Endothelial cell of umbilical vein (primary cell): ENCODE results near the gene OR13C2. TPM values are rescaled to one million over a fixed set of nuclear protein-coding genes. Genes with fewer than 3 reads are reported as not detected.

Experiments
- BruUV-seq: library from RNA; stranded (reverse); fragments of 400-500 nt; replicated peaks from 2 replicates; lab custom pipeline; 2021; lab: Mats Ljungman, UMichigan
- CTCF ChIA-PET: fragments of 300-600, 350-600 bp; sonication (Branson Sonifier 250); formaldehyde crosslinking; loops from one replicate; lab custom pipeline; 2021; ENCODE audit warnings: antibody characterized with exemption, inconsistent platforms; lab: Charles Lee
- POLR2A ChIA-PET: fragments of 300-600, 350-600 bp; sonication (Branson Sonifier 250); formaldehyde crosslinking; loops from one replicate; lab custom pipeline; 2021; ENCODE audit warnings: antibody characterized with exemption, inconsistent platforms; lab: Charles Lee
- DNase-seq: peaks from one replicate; pipeline ENCODE4 v3.0.0-alpha.2; 2011; ENCODE audit warnings: low read depth, low spot score
- FAIRE-seq: peaks from 2 replicates; lab custom pipeline; 2011; peaks lifted over from hg19 to GRCh38; lab: Jason Lieb, UNC
- H2AFZ ChIP-seq: 2 replicates; pipeline ENCODE4 v1.6.0; 2012; ENCODE audit warnings: low read depth, low read length, control low read depth, inconsistent platforms
- H3K27ac ChIP-seq: 2 replicates; pipeline ENCODE4 v1.5.1; 2011; ENCODE audit warnings: low read depth, mild to moderate bottlenecking, control low read depth, low read length, moderate library complexity; ENCODE audit not compliant: insufficient read depth
- H3K27me3 ChIP-seq, 2 experiments: 2 replicates each; pipeline versions ENCODE4 v1.6.0 to v1.6.1; 2011; ENCODE audit warnings: low read length in 2 of 2, mixed read lengths in 1 of 2; ENCODE audit not compliant: control insufficient read depth in 2 of 2, insufficient read depth in 2 of 2
- H3K36me3 ChIP-seq, 2 experiments: 2 replicates in 1 of 2; 3 replicates in 1 of 2; pipeline ENCODE4 v1.5.1; 2011; ENCODE audit warnings: low read length in 2 of 2, mild to moderate bottlenecking in 1 of 2, moderate library complexity in 1 of 2; ENCODE audit not compliant: control insufficient read depth in 2 of 2, insufficient read depth in 2 of 2; ENCODE audit errors: extremely low read depth in 1 of 2
- H3K4me1 ChIP-seq: 3 replicates; pipeline ENCODE4 v1.5.1; 2011; ENCODE audit warnings: mild to moderate bottlenecking, low read length; ENCODE audit not compliant: control insufficient read depth, insufficient read depth; ENCODE audit errors: extremely low read depth
- H3K4me2 ChIP-seq: 2 replicates; pipeline ENCODE4 v1.6.1; 2011; ENCODE audit warnings: low read length, control low read depth, mixed read lengths; ENCODE audit not compliant: insufficient read depth
- H3K4me3 ChIP-seq, 3 experiments: fragments of 200-600 bp in 1 of 3; sonication (generic), shearing (Covaris generic) in 1 of 3; replicated peaks in 1 of 3; 2 replicates each; pipeline ENCODE4 v1.5.1; 2011 to 2016; ENCODE audit warnings: control low read depth in 3 of 3, low read length in 3 of 3, mild to moderate bottlenecking in 2 of 3, inconsistent platforms in 1 of 3, low read depth in 1 of 3, moderate library complexity in 1 of 3; ENCODE audit not compliant: insufficient read depth in 1 of 3
- H3K79me2 ChIP-seq: 2 replicates; pipeline ENCODE4 v1.6.0; 2012; ENCODE audit warnings: low read length, inconsistent platforms; ENCODE audit not compliant: control insufficient read depth, insufficient read depth
- H3K9ac ChIP-seq: replicated peaks from 2 replicates; pipeline ENCODE3; 2011; ENCODE audit warnings: low read length, control low read depth; ENCODE audit not compliant: insufficient read depth; ENCODE audit errors: extremely low read depth
- H3K9me1 ChIP-seq: replicated peaks from 3 replicates; pipeline ENCODE4 v1.6.0; 2011; ENCODE audit warnings: mild to moderate bottlenecking, low read length; ENCODE audit not compliant: control insufficient read depth, insufficient read depth; ENCODE audit errors: extremely low read depth
- H3K9me3 ChIP-seq: replicated peaks from 2 replicates; pipeline ENCODE4 v1.5.1; 2012; ENCODE audit warnings: low read length, inconsistent platforms; ENCODE audit not compliant: control insufficient read depth, insufficient read depth
- H4K20me1 ChIP-seq: replicated peaks from 2 replicates; pipeline ENCODE3; 2011; ENCODE audit warnings: mild to moderate bottlenecking, low read length; ENCODE audit not compliant: control insufficient read depth, insufficient read depth; ENCODE audit errors: extremely low read depth
- CTCF ChIP-seq, 2 donors: IDR thresholded peaks; 1 replicate in 1 of 2; 2 replicates in 1 of 2; pipeline ENCODE4 v1.5.1; 2011; ENCODE audit warnings: low read length in 2 of 2, mild to moderate bottlenecking in 2 of 2, moderate library complexity in 2 of 2, control low read depth in 1 of 2, inconsistent platforms in 1 of 2, low read depth in 1 of 2; ENCODE audit not compliant: insufficient read depth in 1 of 2; ENCODE audit errors: extremely low read depth in 1 of 2
- EZH2 ChIP-seq: IDR thresholded peaks from 2 replicates; pipeline ENCODE4 v1.6.1; 2012; ENCODE audit warnings: borderline replicate concordance, low read depth, mild to moderate bottlenecking, moderate library complexity, low read length, inconsistent platforms; ENCODE audit not compliant: severe bottlenecking
- FOS ChIP-seq: IDR thresholded peaks from 2 replicates; pipeline ENCODE4 v1.6.1; 2011; ENCODE audit warnings: mild to moderate bottlenecking, low read length, moderate library complexity, borderline replicate concordance; ENCODE audit not compliant: insufficient read depth
- GATA2 ChIP-seq: IDR thresholded peaks from 2 replicates; pipeline ENCODE4 v1.7.0; 2011; ENCODE audit warnings: low read depth, mild to moderate bottlenecking, moderate library complexity, mixed read lengths, low read length; ENCODE audit not compliant: insufficient read length, insufficient read depth
- JUN ChIP-seq: IDR thresholded peaks from 2 replicates; pipeline ENCODE4 v1.6.1; 2011; ENCODE audit warnings: borderline replicate concordance, low read depth; ENCODE audit not compliant: insufficient read length, insufficient read depth
- MAX ChIP-seq: IDR thresholded peaks from 2 replicates; pipeline ENCODE4 v1.6.1; 2011; ENCODE audit not compliant: insufficient read depth, insufficient read length
- MYC ChIP-seq: IDR thresholded peaks from one replicate; pipeline ENCODE4 v1.6.1; 2011; ENCODE audit warnings: mild to moderate bottlenecking, low read depth, low read length
- POLR2A ChIP-seq: IDR thresholded peaks from 2 replicates; pipeline ENCODE4 v1.6.1; 2012; ENCODE audit warnings: low read depth, mild to moderate bottlenecking, control low read depth, low read length
- POLR2AphosphoS5 ChIP-seq: IDR thresholded peaks from 2 replicates; pipeline ENCODE4 v1.6.1; 2012; ENCODE audit warnings: low read depth, mild to moderate bottlenecking, control low read depth, low read length, moderate library complexity; ENCODE audit not compliant: insufficient read depth
- dilution Hi-C: fragments of 300-500 bp; cut with MboI; formaldehyde crosslinking; loops from one replicate; pipeline ENCODE4 v1.15.0; 2019; ENCODE audit warnings: low sequenced_read_pairs; ENCODE audit not compliant: extremely low pct_ligation_motif_present
- intact Hi-C: fragments of 100-400 bp; cut with micrococcal nuclease; formaldehyde crosslinking; loops from one replicate; pipeline ENCODE4 v1.10.0; 2022
- polyA plus RNA-seq, 4 experiments: library from polyadenylated mRNA; depleted of rRNA in 3 of 4; stranded (reverse) in 3 of 4; unstranded in 1 of 4; fragments of >200 nt; gene quantifications; 2 replicates each; pipeline versions ENCODE4 v1.2.1 to v1.2.3, GENCODE V29; 2011 to 2012; ENCODE audit warnings: missing spikeins in 1 of 4
- total RNA-seq: library from RNA; stranded (reverse); gene quantifications from 2 replicates; pipeline ENCODE4 v1.2.3, GENCODE V29; 2021

OR13C2 gene
- total and polyA plus RNA-seq, 2 donors (not counting 3 experiments of a cell fraction or from before 2014, with no cell fraction given): not detected

- no peak overlapping the region for H2AFZ ChIP-seq
- intact Hi-C loops (no loop called here), dilution Hi-C loops (no loop called here)
- BruUV-seq: no TSS peak
- no peak overlapping the region for H3K4me3 ChIP-seq
- TF ChIP-seq CTCF (IDR thresholded peaks at IDR 0.05; ENCODE audit: extremely low read depth in 1 of 2, insufficient read depth in 1 of 2, low read depth in 1 of 2, low read length in 2 of 2) (no peak), FOS (no peak), POLR2AphosphoS5 (no peak), MAX (no peak), GATA2 (no peak), JUN (no peak), MYC (no peak), POLR2A (no peak), EZH2 (no peak)
- ChIA-PET CTCF (no interaction called here), POLR2A (no interaction called here)
- H3K9me3 ChIP-seq: no peaks in the 10 kb centered on the region
- H3K36me3 ChIP-seq: no peaks in the 10 kb centered on the region
- no peak overlapping the region for H3K27ac ChIP-seq
- H4K20me1 ChIP-seq: no peaks in the 10 kb centered on the region
- DNase-seq (no peak), FAIRE-seq (no peak)
- no peaks in the 10 kb centered on the region for H3K9me1 ChIP-seq
- H3K9ac ChIP-seq: no peak overlapping the region
- H3K4me2 ChIP-seq: no peak overlapping the region
- H3K4me1 ChIP-seq: no peaks in the 10 kb centered on the region
- no peaks in the 10 kb centered on the region for H3K79me2 ChIP-seq
- no peaks in the 10 kb centered on the region for H3K27me3 ChIP-seq
These were observed 725 bp upstream of the OR13C2 start for GRCh38 chr9:104606152-104606551.
